Stomach (tissue), 4 donors: Measurements from ENCODE around the gene VCL.

Experiments
- CTCF ChIP-seq, 7 experiments: fragments of 450-650 bp in 4 of 7; fragments of 200-600 bp in 3 of 7; sonication (generic) in 3 of 7; IDR thresholded peaks; one replicate each; pipeline ENCODE4 v1.5.1; 2016 to 2019; ENCODE audit warnings: antibody characterized with exemption in 7 of 7, control low read depth in 2 of 7, mild to moderate bottlenecking in 1 of 7
- EP300 ChIP-seq: sonication (generic); formaldehyde crosslinking; IDR thresholded peaks from one replicate; pipeline ENCODE4 v1.6.1; 2017; ENCODE audit warnings: antibody characterized with exemption
- POLR2A ChIP-seq, 4 donors: fragments of 450-650 bp; IDR thresholded peaks; one replicate each; pipeline ENCODE4 v1.6.1; 2016; ENCODE audit warnings: antibody characterized with exemption in 4 of 4, control low read depth in 2 of 4, mild to moderate bottlenecking in 1 of 4, moderate library complexity in 1 of 4

DNA sequence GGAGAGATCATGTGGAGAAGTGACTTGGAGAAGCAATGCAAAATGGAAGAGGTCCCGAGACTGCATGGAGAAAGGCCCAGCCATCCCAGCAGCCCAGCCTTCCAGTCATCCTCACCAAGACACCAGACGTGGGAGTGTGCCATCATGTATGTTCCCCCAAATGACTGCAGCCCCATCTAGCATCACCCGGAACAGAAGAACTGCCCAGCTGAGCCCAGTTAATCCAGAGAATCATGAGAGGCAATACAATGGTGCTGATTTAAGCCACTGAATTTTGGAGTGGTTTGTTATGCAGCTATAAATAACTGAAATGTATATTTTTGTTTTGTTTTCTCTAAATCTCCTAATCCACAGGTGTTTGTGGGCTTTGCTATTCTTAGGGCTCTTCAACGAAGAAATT is 22.5 kb upstream of the VCL start:
- TF ChIP-seq CTCF (IDR thresholded peaks at IDR 0.05) (no peak), EP300 (no peak), POLR2A (IDR thresholded peaks at IDR 0.05) (no peak)
